GM12891 (cell line): Measurements from ENCODE around the gene DNAJA3.
A peak's percentile ranks its signal among the peaks of the same experiment; 100 is the strongest.

Experiments
- DNase-seq: peaks from one replicate; pipeline ENCODE4 v3.0.0; 2011; ENCODE audit warnings: low spot score; ENCODE audit not compliant: insufficient read length
- FAIRE-seq: peaks from 2 replicates; lab custom pipeline; 2011; peaks lifted over from hg19 to GRCh38; lab: Jason Lieb, UNC
- PAX5 ChIP-seq: IDR thresholded peaks from 2 replicates; pipeline ENCODE4 v1.6.1; 2011; ENCODE audit warnings: low read length, moderate library complexity, mild to moderate bottlenecking; ENCODE audit not compliant: insufficient read depth, severe bottlenecking
- POLR2A ChIP-seq: IDR thresholded peaks from 2 replicates; pipeline ENCODE4 v1.6.1; 2011; ENCODE audit warnings: low read depth, low read length, control low read depth
- POLR2AphosphoS5 ChIP-seq: IDR thresholded peaks from 2 replicates; pipeline ENCODE4 v1.6.1; 2011; ENCODE audit warnings: low read depth, low read length, control low read depth
- POU2F2 ChIP-seq: IDR thresholded peaks from 2 replicates; pipeline ENCODE4 v1.6.1; 2011; ENCODE audit warnings: low read depth, mild to moderate bottlenecking, control low read depth, low read length, moderate library complexity
- SPI1 ChIP-seq: IDR thresholded peaks from 2 replicates; pipeline ENCODE4 v1.6.1; 2011; ENCODE audit warnings: low read depth, low read length, control low read depth

Gene DNAJA3

GRCh38 chr16:4500272-4500671 lies 74.6 kb downstream of the DNAJA3 start:
- DNase-seq (no peak), FAIRE-seq (no peak)
- TF ChIP-seq PAX5 (no peak), POU2F2 (no peak), POLR2A (no peak)

- DNase-seq (no peak), FAIRE-seq (no peak)
- TF ChIP-seq POU2F2 (no peak), POLR2AphosphoS5 (no peak)
Measured at GRCh38 chr16:4501071-4501478, 75.4 kb downstream of the DNAJA3 start.

- TF ChIP-seq POLR2AphosphoS5: no peak
- no peak for TF ChIP-seq PAX5
- TF ChIP-seq POU2F2: no peak
- peak; percentile 93 for TF ChIP-seq SPI1
- peak; percentile 93 for FAIRE-seq
- peak; percentile 73 for DNase-seq
Measured at GRCh38 chr16:4505356-4506147, 79.9 kb downstream of the DNAJA3 start.
